Erythroblast (primary cell): ENCODE measurements around the gene NBPF9.
"Not testable (repeated sequence)": the region's sequence is repeated elsewhere in the genome, so short reads cannot be mapped to it uniquely, and the experiment has no call there.

Source experiments
- GATA1 ChIP-seq: IDR thresholded peaks from 2 replicates; pipeline ENCODE4 v1.6.1; 2011; ENCODE audit warnings: low read depth, mild to moderate bottlenecking, control low read depth, low read length, moderate library complexity
- POLR2A ChIP-seq: IDR thresholded peaks from 2 replicates; pipeline ENCODE4 v1.6.1; 2011; ENCODE audit warnings: mild to moderate bottlenecking, low read length

DNA sequence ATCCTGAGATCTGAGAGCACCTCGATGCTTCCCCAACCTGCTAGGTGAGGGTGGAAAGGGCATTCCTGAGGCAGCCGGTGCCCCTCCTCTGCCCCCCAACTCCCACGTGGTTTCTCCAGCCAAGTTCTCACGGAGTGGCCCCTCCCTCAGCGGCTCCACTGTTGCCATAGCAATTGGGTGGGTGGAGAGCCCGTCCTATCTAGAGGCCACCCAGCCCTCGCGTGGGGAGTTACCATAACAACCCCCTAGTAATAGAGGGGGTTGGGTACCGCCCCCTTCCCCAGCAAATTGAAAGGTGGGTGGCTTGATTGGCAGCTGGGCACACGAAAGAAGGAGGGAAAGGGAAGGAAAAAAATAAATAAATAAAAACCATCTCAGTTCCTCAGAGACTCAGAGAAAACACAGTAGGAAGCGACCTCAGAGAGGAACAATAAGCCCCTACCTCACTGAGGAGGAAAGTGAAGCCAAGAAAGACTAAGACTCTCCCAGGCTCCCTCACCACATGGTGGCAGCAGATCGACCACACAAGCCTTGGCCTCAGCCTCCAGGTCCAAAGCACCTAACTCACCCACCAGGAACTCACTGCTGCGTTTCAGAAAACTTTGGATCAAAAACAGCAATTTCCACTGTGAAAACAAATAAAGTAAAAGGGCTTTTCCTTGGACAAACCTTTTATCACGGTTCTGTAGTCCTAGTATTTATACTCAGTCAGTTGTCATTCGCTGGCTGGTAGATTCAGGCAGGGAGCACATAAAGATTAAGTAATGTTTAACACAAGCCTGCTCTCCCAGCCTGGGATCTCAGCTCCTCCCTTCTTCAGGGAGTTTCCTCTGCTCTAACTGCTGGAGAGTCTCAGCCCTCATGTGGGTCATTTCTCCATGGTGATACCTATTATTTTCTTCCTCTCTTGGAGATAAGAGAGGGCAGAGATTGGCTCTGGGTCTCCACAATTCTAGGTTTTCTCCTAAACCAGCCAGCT lies 20.9 kb upstream of the NBPF9 start:
- not testable (repeated sequence) for TF ChIP-seq POLR2A, GATA1
